ENCODE measurements around the gene ZNF253.
"Not testable (repeated sequence)": the region's sequence is repeated elsewhere in the genome, so short reads cannot be mapped to it uniquely, and the experiment has no call there.

Gene ZNF253

GRCh38 chr19:19900139-19900728 is 34.6 kb downstream of the ZNF253 start:
- DNase-seq, result no peak

DNA sequence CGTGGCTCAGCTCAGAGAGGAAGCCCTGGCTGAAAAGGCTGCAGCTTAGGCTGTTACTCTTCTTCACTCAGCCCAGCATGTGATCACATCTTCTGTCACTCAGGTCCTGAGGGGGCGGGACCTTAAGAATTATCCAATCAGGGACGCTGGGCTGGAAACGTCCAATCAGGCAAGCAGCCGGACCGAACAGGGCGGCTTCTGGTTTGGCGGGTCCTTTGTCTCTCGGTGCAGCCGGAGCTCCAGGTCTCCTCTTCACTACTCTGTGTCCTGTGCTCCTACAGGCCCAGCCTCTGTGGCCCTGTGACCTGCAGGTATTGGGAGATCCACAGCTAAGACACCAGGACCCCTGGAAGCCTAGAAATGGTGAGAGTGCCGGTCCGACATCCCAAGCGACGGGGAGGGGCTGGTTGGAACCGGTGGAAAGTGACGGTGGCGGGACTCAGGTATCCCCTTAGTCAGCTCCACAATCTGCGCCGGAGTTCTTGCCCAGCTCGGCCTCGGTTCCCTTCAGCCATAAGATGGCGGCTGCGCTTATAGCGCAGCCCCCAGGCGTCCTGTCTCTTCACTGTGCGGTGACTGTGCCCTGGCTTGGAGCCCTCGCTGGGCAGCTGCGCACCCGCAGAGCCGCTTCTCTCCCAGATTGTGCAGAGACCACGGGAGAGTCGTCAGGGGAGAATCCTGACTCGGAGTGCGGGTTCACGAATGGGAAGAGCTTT is 35.2 kb downstream of the ZNF253 start, which contains the start of gene ZNF93:
Gene ZNF93 (plus strand): TSS at position 218 of the 716 bp plus-strand sequence. CDS start 143 bp downstream, at position 361.
- peak; percentile 90 for DNase-seq

DNA sequence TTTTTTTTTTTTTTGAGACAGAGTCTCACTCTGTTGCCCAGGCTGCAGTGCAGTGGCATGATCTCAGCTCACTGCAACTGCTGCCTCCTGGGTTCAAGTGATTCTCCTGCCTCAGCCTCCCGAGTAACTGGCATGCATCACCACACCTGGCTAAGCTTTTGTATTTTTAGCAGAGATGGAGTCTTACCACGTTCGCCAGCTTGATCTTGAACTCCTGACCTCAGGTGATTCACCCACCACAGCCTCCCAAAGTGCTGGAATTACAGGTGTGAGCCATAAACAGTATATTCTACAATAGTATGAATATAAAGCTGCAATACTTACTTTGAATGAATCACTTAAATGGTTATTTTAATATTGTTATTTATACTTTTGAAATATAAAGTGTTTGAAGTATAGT is 41.9 kb downstream of the ZNF253 start:
- DNase-seq, result not testable (repeated sequence)

DNA sequence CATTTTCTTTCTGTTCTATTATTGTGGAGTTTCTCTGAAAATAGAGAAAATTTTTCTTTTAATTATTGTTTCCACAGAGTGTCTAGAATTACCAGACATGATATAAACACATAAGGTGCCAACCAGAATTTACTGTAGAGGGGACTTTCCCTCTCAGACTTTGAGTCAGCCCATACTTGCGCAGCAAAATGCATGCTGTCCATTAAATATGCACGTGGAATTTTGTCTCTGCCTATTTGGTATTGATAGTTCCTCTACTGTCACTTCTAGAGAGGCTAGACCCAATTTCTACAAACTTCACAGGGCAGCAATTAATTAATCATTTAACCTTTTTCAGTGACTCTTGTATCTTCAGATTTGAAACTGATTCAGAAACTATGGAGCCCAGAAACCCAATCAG is 44.0 kb downstream of the ZNF253 start:
- no peak for DNase-seq

- no peak for DNase-seq
Measured at GRCh38 chr19:19911150-19911549, 45.5 kb downstream of the ZNF253 start.

- DNase-seq, result no peak
Measured at GRCh38 chr19:19914596-19914995, 48.9 kb downstream of the ZNF253 start.

DNA sequence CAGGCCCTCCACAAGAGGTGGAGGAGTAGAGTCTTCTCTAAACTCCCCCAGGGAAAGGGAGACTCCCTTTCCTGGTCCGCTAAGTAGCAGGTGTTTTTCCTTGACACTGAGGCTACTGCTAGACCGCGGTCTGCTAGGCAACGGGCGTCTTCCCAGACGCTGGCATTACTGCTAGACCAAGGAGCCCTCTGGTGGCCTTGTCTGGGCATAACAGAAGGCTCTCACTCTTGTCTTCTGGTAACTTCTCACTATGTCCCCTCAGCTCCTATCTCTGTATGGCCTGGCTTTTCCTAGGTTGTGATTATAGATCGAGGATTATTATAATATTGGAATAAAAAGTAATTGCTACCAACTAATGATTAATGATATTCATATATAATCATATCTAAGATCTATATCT is 64.7 kb downstream of the ZNF253 start:
- DNase-seq, result peak; percentile 9

GRCh38 chr19:19933432-19934314 is 68.0 kb downstream of the ZNF253 start:
- DNase-seq, result not testable (repeated sequence)

- DNase-seq, result no peak
Measured at GRCh38 chr19:19937403-19937802, 71.7 kb downstream of the ZNF253 start.

- no peak for DNase-seq
Measured at GRCh38 chr19:19938449-19938848, 72.8 kb downstream of the ZNF253 start.

GRCh38 chr19:19943848-19944582 is 78.3 kb downstream of the ZNF253 start:
- no peak for DNase-seq

All from stimulated activated naive CD4-positive, alpha-beta T cell treated with Interleukin-2 at 50 U/mL for 16 hours (primary cell).